ENCODE results near the gene AJAP1.

DNA sequence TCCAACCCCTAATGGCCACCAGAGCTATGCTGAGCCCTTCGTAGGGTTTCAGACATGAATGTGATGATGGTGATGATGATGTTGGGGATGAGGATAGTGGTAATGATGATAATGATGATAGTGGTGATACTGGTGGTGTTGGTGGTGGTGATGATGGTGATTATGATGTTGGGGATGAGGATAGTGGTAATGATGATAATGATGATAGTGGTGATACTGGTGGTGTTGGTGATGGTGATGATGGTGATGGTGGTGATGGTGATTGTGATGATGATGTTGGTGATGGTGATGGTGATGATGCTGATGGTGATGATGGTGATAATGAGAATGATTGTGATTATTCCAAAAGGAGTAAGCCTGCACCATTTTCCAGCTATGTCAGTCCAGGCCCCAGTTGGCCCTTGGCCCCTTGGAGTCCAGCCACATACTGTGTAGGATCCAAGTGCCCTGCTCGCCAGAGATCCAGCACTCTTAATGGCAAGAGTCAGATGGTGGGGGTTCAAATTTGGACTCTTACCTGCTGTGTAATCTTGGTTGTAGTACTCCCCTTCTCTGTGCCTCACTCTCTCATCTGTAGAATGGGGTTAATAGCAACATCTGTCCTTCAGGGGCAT is 28.3 kb downstream of the AJAP1 start:
- TF ChIP-seq GATA3 (IDR thresholded peaks at IDR 0.05; ENCODE audit: low read depth, low read length) = no peak
- no peak for TF ChIP-seq GATA2 (IDR thresholded peaks at IDR 0.05; ENCODE audit: low read depth, low read length)
